DLD1 (cell line): ENCODE measurements around the gene SYT1.

ENCODE experiments used
- in situ Hi-C: cut with HindIII; loops from 2 replicates; pipeline ENCODE4 v1.10.0; 2017; ENCODE audit warnings: low sequenced_read_pairs

SYT1 gene

DNA sequence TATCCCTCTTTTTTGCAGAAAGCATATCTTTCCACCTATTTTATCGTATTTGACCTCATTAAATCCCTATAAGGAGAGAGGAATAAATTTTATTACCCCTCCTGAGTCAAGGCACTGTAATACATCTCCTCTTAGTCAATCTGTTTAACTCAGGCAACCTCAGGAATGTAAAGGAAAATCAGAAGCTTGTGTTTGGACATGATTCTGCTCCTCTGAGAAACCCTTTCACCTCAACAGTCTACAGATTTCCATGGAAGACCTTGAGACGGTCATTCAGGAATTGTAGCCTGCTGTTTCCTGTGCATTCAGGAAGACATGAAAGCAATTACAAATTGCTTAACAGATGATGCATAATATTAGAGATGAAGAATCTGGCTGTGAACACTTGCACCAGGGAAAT, 465.4 kb downstream of the SYT1 start:
- in situ Hi-C loops, result no loop called here

- in situ Hi-C loops, result no loop called here
Measured at GRCh38 chr12:79331870-79332269, 467.3 kb downstream of the SYT1 start.

GRCh38 chr12:79333144-79333543, 468.6 kb downstream of the SYT1 start:
- in situ Hi-C loops, result no loop called here

- in situ Hi-C loops, result no loop called here
Measured at GRCh38 chr12:79337662-79338290, 473.2 kb downstream of the SYT1 start.

GRCh38 chr12:79344855-79345847, 480.6 kb downstream of the SYT1 start:
- in situ Hi-C loops, result no loop called here

DNA sequence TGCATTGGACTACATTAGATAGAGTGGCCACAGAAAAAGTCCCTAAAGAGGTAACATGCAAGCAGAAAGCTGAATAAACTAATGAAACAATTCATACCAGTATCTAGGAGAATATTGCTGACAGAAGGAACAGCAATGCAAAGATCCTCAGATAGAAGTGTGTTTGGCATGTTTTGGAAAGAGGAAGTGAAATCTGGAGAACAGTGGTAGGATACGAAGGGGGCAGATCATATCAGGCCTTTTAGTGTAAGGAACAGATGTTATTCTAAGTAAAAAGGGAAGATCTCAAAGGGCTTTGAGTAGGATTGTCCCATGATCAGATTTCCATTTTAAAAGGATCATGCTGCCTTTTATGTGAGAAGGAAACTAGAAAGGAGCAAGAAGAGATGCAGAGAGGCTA, 483.3 kb downstream of the SYT1 start:
- in situ Hi-C loops, result no loop called here

DNA sequence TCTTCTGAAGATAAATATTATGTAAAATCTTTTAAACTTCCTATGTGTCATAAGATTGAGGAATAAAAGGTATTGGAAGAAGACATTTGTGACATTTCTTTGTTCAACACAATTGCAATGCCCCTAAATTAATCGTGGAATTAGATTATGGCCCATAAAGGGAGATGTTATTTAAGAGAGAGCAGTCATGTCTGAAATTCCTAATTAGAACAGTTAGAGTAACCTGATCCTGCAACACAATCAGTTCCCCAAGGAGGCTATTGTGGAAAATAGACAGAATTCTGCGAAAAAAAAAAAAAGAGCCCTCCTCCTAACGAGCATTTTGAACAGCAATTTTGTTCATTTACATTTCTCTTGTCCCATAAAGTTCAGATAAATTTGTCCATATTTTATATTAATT, 486.7 kb downstream of the SYT1 start:
- in situ Hi-C loops, result no loop called here

GRCh38 chr12:79356216-79356615, 491.6 kb downstream of the SYT1 start:
- in situ Hi-C loops, result no loop called here

- in situ Hi-C loops, result no loop called here
Measured at GRCh38 chr12:79357048-79357447, 492.5 kb downstream of the SYT1 start.

DNA sequence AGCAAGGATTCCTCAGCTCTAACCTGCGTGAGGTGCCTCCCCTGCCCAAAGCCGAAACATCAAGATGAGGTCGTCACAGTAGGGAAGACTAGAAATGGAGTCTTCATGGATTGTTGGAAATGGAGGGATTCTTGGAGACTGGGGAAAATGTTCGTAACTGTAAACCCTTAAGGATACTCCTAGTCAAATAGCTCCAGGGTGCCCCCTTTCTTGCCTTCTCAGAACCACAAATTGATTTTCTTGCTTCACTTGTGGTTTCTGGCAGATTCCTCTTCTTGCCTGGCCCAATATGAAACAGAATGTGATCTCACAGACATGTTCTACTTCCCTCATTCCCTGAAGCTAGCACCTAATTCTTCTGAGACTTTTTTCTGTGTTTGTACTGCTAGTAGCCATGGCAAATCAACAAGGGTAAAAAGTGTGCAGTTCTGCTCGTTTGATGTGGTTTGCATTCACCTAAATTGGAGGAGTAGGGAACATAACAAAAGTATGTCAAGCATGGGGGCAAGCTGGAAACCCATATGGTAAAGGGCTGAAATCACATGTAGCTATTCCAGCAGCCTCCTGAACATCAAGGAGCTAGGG, 494.2 kb downstream of the SYT1 start:
- in situ Hi-C loops, result no loop called here

DNA sequence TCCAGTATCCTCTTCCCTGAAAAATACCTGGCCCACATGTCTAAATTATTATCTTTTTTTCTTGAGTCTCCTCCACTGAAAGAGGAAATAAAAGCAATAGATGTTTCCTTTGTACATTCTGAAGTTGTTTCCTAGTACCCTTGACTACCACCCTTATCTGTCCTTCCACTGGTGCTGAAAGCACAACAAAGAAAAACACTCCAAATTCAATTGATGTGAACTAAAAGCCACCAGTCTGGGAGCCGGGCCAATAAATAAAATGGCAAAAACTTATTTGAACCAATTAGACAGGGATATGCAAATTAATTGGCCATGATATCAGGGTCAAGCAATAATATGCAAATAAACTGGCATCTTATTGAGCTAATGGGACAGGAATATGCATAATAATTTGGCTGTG, 495.7 kb downstream of the SYT1 start:
- in situ Hi-C loops, result no loop called here

DNA sequence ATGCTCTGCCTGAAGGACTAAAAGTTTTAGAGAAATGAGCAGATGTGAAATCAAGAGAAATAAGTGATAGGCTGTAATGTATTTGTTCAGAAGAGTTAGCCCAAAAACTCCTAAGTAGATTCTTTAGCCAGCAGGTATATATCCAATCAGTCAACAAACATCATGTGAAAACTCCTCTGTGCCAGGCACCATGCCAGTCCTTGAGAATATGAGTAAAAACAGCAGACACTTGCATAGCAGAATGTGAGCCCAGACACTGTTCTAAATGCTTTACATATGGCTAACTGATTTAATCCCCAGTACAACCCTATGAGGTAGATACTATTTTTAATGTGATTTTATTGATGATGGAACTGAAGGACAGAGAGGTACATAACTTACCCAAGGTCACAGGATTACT, 496.4 kb downstream of the SYT1 start:
- in situ Hi-C loops, result no loop called here

- in situ Hi-C loops, result no loop called here
Measured at GRCh38 chr12:79364197-79364596, 499.6 kb downstream of the SYT1 start.

DNA sequence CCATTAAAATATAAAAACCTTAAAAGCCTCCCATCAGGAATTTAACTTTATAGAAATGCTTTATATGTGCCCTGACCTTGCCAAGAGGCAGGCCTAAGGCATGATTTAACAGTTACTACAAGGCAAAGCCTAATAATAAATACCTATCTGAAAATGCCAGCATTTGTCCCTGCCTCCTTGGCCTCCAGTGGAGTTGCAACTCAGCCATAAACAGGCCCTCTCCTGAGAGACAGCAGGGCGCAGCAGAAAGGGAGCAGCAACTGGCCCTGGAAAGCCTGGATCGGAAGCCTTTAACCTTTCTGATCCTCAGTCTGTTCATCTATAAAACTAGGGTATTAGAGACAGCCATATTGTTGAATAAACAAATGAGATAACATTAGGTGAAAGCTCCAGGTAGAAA, 501.8 kb downstream of the SYT1 start:
- in situ Hi-C loops, result no loop called here

DNA sequence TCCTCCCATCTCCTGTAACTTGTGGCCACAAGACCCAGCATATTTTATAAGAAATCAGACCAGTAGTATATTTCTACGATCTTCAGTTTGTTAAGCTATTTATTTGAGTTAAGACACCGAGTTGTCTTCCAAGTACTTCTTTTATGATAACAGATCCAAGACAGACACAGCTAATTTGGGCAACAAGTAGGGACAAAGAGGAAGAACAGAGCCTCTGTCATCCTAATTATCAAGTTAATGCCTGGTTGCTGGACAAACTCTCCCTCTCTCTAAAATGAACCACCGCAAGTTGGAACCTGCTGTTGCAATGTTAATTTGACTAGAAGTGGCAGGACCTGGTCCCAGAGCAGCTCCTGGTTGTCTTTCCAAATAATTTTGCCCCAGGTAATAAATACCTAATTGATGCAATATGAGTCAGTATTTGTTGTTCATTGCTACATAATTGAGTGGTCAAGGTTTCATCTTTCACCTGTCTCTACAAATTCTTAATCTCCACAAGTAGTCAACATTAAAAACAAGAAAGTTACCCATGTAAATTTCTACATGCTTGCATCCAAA, 502.5 kb downstream of the SYT1 start:
- in situ Hi-C loops, result no loop called here

- in situ Hi-C loops, result no loop called here
Measured at GRCh38 chr12:79370021-79370420, 505.4 kb downstream of the SYT1 start.

DNA sequence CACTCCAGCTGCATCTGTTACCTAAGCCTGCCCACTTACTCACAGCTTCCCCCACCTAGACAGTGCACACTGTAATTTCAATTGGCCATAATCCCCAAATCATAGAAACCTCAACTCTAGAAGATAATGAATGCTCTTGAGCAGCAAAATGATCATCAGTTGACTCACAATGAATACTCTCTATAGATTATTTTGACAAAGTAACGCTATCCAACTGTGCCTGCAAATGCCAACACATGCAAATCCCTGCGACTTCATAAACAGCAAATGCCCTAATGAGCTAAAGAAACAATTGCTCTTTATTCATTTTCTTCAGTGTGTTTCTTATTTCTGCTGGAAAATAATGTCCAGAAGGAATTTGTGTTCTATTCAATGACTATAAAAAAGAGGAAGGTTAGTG, 506.7 kb downstream of the SYT1 start:
- in situ Hi-C loops, result no loop called here

- in situ Hi-C loops, result no loop called here
Measured at GRCh38 chr12:79373896-79374499, 509.4 kb downstream of the SYT1 start.

- in situ Hi-C loops, result no loop called here
Measured at GRCh38 chr12:79374545-79374944, 510.0 kb downstream of the SYT1 start.

GRCh38 chr12:79375050-79375449, 510.5 kb downstream of the SYT1 start:
- in situ Hi-C loops, result no loop called here

GRCh38 chr12:79378496-79378895, 513.9 kb downstream of the SYT1 start:
- in situ Hi-C loops, result no loop called here
